Chondrocyte (in vitro differentiated cells): ENCODE measurements around the gene SEC22A. TPM values are rescaled to one million over a fixed set of nuclear protein-coding genes. Genes with fewer than 3 reads are reported as not detected.

ENCODE experiments used
- DNase-seq: peaks from one replicate; pipeline ENCODE4 v3.0.0; 2021; ENCODE audit warnings: mixed read lengths, low spot score
- H3K27ac Mint-ChIP-seq: one replicate; pipeline ENCODE4 v1.8.0; 2021; ENCODE audit warnings: mild to moderate bottlenecking, moderate library complexity, mixed read lengths; ENCODE audit not compliant: unreplicated experiment
- H3K27me3 Mint-ChIP-seq: 2 replicates; pipeline ENCODE4 v1.8.0; 2021; ENCODE audit warnings: low read depth, mixed read lengths
- H3K36me3 Mint-ChIP-seq: 2 replicates; pipeline ENCODE4 v1.8.0; 2021; ENCODE audit warnings: low read depth, mixed read lengths
- H3K4me1 Mint-ChIP-seq: 2 replicates; pipeline ENCODE4 v1.8.0; 2021; ENCODE audit warnings: low read depth, mild to moderate bottlenecking, mixed read lengths
- H3K4me3 Mint-ChIP-seq: one replicate; pipeline ENCODE4 v1.8.0; 2021; ENCODE audit warnings: mild to moderate bottlenecking, moderate library complexity, mixed read lengths; ENCODE audit not compliant: unreplicated experiment
- H3K9me3 Mint-ChIP-seq: 2 replicates; pipeline ENCODE4 v1.8.0; 2021; ENCODE audit warnings: low read depth, mixed read lengths
- CTCF ChIP-seq: fragments of 200-600 bp; sonication (generic); IDR thresholded peaks from 2 replicates; pipeline ENCODE4 v1.5.0; 2021; ENCODE audit warnings: antibody characterized with exemption, mild to moderate bottlenecking, moderate library complexity
- long read RNA-seq: library from polyadenylated mRNA; stranded (forward); transcript quantifications from one replicate; pipeline ENCODE4 v2.0.0, GENCODE V29; 2021
- total RNA-seq: library from RNA; stranded (reverse); gene quantifications from 3 replicates; pipeline ENCODE4 v1.2.1, GENCODE V29; 2021

The SEC22A gene
- 14.4 to 20.2 TPM (median 16.7 TPM) in 3 replicates for total RNA-seq
- long read RNA-seq, full-length matches to known transcripts = 34 of 36 reads
- long read RNA-seq, partial matches to known transcripts = 1 of 36 reads
- long read RNA-seq, other reads (novel, unspliced or antisense) = 1 of 36 reads

GRCh38 chr3:123201557-123202427 is at the start of gene SEC22A:
SEC22A (plus strand) TSS chr3:123201943; CDS start chr3:123209218, 7,275 bp downstream.
- Mint-ChIP-seq H3K4me3 (peak within 1 kb of the TSS; percentile 89), H3K9me3 (peaks cover 6% of the 10 kb centered on the region), H3K27ac (peak within 1 kb of the TSS; percentile 91), H3K27me3 (no peaks in the 10 kb centered on the region), H3K4me1 (peaks cover 18% of the 10 kb centered on the region), H3K36me3 (peaks cover 4% of the 10 kb centered on the region)
- no peak for TF ChIP-seq CTCF
- peak; percentile 97 for DNase-seq

- no peak for TF ChIP-seq CTCF
- H3K9me3 Mint-ChIP-seq = no peaks in the 10 kb centered on the region
- H3K27ac Mint-ChIP-seq = no peak overlapping the region
- no peaks in the 10 kb centered on the region for H3K27me3 Mint-ChIP-seq
- H3K36me3 Mint-ChIP-seq = peaks cover 41% of the 10 kb centered on the region
- peak; percentile 12 for DNase-seq
- H3K4me3 Mint-ChIP-seq = no peak overlapping the region
- H3K4me1 Mint-ChIP-seq = no peaks in the 10 kb centered on the region
These were observed 49.1 kb upstream of the SEC22A start for GRCh38 chr3:123152687-123153086.

GRCh38 chr3:123153125-123154019 is 48.4 kb upstream of the SEC22A start:
- Mint-ChIP-seq H3K36me3 (peaks cover 42% of the 10 kb centered on the region), H3K27ac (peak overlapping the region; percentile 54), H3K9me3 (no peaks in the 10 kb centered on the region), H3K4me1 (no peaks in the 10 kb centered on the region), H3K27me3 (no peaks in the 10 kb centered on the region), H3K4me3 (no peak overlapping the region)
- peak; percentile 8 for DNase-seq
- no peak for TF ChIP-seq CTCF

GRCh38 chr3:123154020-123154985 is 47.4 kb upstream of the SEC22A start:
- peak; percentile 55 for DNase-seq
- H3K4me3 Mint-ChIP-seq = no peak overlapping the region
- TF ChIP-seq CTCF = no peak
- no peak overlapping the region for H3K27ac Mint-ChIP-seq
- no peaks in the 10 kb centered on the region for H3K9me3 Mint-ChIP-seq
- H3K36me3 Mint-ChIP-seq = peaks cover 37% of the 10 kb centered on the region
- no peaks in the 10 kb centered on the region for H3K4me1 Mint-ChIP-seq
- H3K27me3 Mint-ChIP-seq = no peaks in the 10 kb centered on the region
